NCI-H2196 treated with DMSO at 0.1 percent for 48 hours (cell line): Measurements from ENCODE around the gene RHBDF2.
A peak's percentile ranks its signal among the peaks of the same experiment; 100 is the strongest.

Experiments
- DNase-seq: peaks from one replicate; lab custom pipeline; 2025; ENCODE audit not compliant: unreplicated experiment; lab: John Stamatoyannopoulos, UW

RHBDF2 gene

DNA sequence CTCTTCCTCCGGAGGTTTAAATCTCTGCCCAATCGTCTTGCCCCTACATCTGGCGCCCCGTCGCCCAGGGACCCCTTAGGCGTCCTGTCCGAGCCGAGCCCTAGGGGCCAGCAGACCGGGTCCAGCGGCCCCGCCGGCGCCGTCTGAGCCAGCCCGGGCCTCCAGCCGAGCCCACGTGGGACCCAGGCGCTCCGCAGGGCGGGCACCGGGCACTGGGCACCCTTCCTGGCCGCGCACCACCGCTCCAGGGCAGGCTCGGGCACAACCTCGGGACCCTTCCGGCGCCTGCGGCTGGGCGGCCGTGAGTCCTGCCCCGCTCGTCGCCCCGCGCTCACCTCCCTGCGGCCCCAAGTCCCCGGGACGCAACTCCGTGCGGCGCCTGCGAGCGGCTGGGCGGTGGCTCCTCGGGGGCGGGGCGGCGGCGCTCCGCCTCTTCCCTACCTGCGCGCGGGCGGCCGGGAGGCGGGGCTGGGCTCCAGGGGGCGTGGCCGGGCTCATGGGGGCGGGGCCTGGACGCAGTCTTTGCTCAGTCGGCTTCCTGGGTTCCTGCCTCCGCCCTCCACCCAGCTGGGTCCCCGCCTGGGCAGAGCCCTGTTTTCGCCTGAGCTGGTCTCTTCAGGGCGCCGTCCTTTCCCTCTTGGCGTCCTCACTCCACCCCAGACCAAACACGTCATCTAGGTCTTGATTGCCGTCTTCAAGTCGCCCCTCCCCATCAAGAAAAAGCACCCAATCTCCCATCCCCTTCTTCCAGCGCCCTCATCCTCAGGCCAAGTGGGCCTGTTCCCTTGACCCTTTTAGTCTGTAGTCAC lies at the start of gene RHBDF2:
TSS of gene RHBDF2 (minus strand) at position 406 of the 809 bp plus-strand sequence. CDS start 19,899 bp downstream, outside the sequence.
- DNase-seq = peak; percentile 92

DNA sequence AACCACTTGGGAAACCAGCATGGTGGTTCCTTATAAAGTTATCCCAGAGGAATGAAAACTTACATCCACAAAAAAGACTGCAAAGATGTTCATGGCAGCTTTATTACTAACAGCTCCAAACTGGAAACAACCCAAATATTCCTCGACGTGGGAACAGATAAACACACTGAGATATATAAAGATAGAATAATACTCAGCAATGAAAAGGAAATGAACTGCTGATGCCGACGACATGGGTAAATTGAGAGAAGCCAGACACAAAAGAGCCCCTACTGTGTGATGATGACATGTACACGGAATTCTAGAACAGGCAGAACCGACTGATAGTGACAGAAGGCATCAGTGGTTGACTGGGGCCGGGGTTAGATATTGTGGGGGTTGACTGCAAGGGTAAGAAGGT lies 48.3 kb upstream of the RHBDF2 start:
- DNase-seq = no peak

- DNase-seq = no peak
These were observed 47.9 kb upstream of the RHBDF2 start for GRCh38 chr17:76549215-76549518.

GRCh38 chr17:76548378-76549214 lies 47.4 kb upstream of the RHBDF2 start:
- no peak for DNase-seq

- no peak for DNase-seq
These were observed 46.5 kb upstream of the RHBDF2 start for GRCh38 chr17:76547642-76548202.

DNA sequence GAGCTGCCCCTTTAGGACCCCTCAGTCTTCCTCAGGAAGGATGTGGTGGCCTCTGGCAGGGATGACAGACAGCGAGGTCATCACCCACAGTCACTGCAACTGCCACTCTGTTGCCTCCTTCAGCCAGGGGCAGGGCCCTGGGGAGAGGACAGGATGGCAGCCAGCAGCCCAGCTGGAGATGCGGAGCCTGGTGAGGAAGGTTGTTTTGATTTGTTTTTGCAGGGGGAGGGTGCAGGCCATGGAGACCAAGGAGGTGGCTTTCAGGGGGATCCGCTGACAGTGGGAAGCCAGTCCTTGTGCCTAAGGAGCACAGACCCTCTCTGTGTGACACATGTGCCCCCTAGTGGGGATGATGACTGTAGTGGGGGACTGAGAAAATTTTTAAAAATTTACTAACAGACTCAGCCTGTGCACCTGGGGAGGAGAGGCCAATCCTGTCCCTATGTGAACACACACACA lies 46.0 kb upstream of the RHBDF2 start:
- no peak for DNase-seq

GRCh38 chr17:76546556-76547182 lies 45.4 kb upstream of the RHBDF2 start:
- no peak for DNase-seq

- DNase-seq = no peak
These were observed 44.8 kb upstream of the RHBDF2 start for GRCh38 chr17:76545918-76546555.

DNA sequence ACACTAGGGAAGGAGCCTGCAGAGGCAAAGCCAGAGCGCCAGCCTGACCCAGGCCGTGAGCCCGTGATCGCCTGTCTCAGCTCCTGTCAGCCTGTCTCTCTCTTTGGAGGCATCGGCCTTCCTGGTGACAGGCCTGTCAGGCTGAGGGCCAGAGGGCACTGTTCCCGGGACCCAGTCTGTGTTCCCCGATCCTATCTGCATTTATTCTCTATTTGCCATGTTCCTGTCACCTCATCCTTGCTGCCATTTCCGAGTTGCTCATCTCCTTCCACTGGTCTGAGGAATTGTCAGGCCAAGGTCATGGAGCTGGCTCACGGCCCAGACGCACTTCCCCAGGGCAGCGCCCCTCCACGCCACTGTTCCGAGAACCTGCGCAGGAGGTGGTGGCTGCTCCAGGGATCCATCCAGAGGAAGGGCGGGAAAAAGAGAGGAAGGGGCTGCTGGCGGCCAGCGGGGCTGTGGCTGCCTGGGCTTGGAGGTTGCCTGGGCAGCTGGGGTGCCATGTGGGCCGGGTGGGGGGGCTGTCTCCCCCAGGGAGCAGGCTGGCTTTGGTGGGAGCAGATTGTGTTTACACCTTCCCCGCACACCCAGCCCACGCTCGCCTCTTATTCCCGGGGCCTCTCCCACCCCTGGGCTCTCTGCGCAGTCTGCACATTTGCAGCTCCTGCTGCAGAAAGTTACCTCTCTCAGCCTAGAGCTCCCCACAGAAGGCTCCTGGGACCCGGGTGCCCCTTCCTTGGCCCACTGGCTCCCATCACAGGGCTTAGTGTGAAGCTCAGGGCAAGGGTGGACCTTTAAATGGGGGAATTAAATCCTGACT lies 43.5 kb upstream of the RHBDF2 start:
- no peak for DNase-seq

- no peak for DNase-seq
These were observed 42.8 kb upstream of the RHBDF2 start for GRCh38 chr17:76543826-76544545.

GRCh38 chr17:76543482-76543825 lies 42.2 kb upstream of the RHBDF2 start:
- DNase-seq = no peak

DNA sequence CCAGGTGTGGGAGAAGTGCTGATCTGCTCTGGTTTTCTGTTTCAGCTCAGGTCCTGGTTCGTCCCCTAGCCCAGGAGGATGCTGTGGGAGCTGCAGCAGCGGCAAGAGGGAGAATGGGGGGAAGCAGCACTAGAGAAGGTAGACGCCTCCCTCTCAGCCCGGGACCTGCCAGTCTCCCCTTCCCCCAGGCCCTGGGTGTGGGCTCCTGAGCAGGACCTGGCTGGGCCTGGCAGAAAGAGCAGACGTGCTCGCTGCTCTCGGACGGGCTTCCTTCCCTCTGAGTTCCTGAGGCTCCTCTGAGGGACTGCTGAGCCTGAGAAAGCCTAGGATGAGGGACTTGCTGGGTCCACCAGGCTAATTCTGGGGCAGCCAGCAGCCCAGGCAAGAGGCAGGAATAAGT lies 41.8 kb upstream of the RHBDF2 start:
- no peak for DNase-seq

- no peak for DNase-seq
These were observed 41.3 kb upstream of the RHBDF2 start for GRCh38 chr17:76542566-76542971.

DNA sequence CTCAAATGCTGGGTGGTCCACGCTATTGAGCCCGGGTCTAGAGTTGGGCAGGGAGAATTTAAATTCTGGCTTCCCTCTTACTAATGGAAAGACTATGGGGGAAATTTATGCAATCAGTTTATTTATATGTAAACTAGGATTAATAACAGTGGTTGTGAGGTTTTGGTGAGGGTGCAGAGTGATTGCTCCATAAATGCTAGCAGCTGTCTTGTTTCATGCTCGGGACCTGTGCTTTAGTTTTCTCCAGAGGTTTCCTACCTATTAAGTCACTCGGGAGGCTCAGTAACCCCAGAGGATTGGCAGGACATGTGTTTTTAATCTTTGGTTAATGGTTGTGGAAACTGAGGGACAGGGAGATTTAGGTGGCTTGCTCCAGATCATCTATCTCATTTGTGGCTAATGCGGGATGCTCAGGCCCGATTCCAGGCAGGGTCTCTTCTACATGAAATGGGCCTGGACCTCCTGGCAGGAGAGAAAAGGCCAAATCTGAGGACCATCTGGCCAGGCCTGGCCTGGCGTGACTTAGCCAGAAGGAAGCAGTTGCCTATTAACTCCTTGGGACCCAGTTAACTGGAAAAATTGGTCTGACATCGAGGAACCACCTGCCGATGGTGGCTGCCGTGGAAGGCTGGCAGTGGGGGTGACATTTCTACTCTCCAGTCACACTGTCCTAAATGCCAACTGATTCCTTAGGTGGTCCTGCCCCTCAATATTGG lies 40.7 kb upstream of the RHBDF2 start:
- no peak for DNase-seq

- peak; percentile 99 for DNase-seq
These were observed 39.4 kb upstream of the RHBDF2 start for GRCh38 chr17:76540381-76541300.

DNA sequence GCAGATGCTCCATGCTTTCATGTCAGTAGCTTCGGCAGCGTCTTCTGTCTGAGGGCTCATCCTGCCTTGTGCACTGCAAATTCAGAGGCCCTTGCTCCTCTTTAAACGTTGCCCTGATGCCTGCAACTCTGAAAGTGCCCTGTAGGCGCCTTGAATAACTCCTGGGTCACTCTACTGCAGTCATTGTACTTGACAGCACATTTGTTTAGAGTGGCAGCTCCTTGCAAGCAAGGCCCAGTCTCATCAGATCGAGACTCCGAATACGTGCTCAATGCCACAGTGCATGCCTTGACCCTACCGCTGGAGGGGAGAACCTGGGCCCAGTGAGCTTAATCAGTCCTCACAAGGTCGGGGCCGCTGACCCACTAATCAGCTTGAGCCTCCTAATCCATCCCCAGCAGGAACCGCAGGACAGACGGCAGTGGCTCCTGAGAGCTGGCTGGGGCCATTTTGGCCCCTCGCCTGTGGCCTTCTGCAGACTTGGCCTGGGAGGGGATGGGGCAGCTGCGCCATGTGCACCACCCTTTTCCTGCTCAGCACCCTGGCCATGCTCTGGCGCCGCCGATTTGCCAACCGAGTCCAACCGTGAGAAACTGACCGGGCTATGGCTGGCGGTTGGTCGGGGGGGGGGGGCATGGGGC lies 38.5 kb upstream of the RHBDF2 start, which contains the start of gene PRCD:
TSS of gene PRCD (plus strand) at position 414 of the 641 bp plus-strand sequence. CDS start at position 512, 98 bp downstream.
- no peak for DNase-seq

DNA sequence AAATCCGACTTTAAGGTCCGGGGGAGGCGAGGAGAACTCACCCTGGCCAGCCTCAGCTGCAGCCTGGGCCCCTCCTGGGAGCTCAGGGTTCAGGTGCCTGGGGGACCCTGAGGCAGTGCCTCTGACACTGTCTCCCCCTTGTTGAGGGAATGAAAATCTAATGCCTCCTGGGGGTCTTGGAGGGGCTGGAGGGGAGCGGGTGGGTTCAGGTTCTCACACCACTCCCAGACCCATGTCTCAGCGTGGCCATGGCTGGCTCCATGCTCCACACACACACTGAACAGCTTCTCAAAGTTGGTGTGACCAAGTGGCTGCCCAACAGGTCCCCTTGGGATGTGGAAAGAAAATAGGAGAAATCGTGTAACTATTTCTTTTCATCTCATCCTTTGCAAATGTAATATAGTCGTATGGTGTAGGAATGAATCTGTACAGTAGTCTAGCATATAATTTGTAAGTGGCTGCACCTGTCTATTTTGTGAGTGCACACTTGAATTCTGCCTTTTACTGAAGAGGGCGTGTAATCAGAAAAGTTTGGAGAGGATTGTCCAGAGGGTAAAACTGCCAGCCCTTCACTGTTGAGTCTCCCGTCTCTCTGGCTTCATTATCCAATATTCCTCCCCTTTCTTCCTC lies 37.8 kb upstream of the RHBDF2 start:
- no peak for DNase-seq
